H1 (cell line): ENCODE data around the gene CTAGE1. TPM values are rescaled to one million over a fixed set of nuclear protein-coding genes. Genes with fewer than 3 reads are reported as not detected.

Experiments
- CTCF ChIA-PET: fragments of 300-600 bp; sonication (Branson Sonifier 250); formaldehyde crosslinking; loops from one replicate; lab custom pipeline; 2021; ENCODE audit not compliant: partially characterized antibody; lab: Charles Lee
- POLR2A ChIA-PET: fragments of 300-600 bp; sonication (Branson Sonifier 250); formaldehyde crosslinking; loops from one replicate; lab custom pipeline; 2021; ENCODE audit warnings: inconsistent platforms; ENCODE audit not compliant: partially characterized antibody; lab: Charles Lee
- DNase-seq, 2 experiments: peaks; one replicate each; pipeline versions ENCODE4 v3.0.0 to v3.0.0-alpha.2; 2010 to 2022; ENCODE audit warnings: low spot score in 2 of 2, low read depth in 1 of 2, mixed read lengths in 1 of 2
- FAIRE-seq: peaks from 2 replicates; lab custom pipeline; 2011; peaks lifted over from hg19 to GRCh38; lab: Jason Lieb, UNC
- H2AFZ ChIP-seq: 2 replicates; pipeline ENCODE4 v1.8.1; 2012; ENCODE audit warnings: low read length, inconsistent platforms
- H2AK5ac ChIP-seq: 2 replicates; pipeline ENCODE4 v1.6.1; 2013; ENCODE audit warnings: low read depth, low read length
- H2BK120ac ChIP-seq: replicated peaks from 2 replicates; pipeline ENCODE3; 2013; ENCODE audit warnings: low read depth, low read length, inconsistent platforms
- H2BK12ac ChIP-seq: 2 replicates; pipeline ENCODE4 v1.6.1; 2013; ENCODE audit warnings: low read depth, low read length
- H2BK15ac ChIP-seq: 2 replicates; pipeline ENCODE4 v1.6.1; 2013; ENCODE audit warnings: low read length
- H2BK20ac ChIP-seq: 2 replicates; pipeline ENCODE4 v1.6.1; 2013; ENCODE audit warnings: low read length
- H2BK5ac ChIP-seq: 2 replicates; pipeline ENCODE4 v1.6.1; 2013; ENCODE audit warnings: low read depth, low read length
- H3K14ac ChIP-seq: 2 replicates; pipeline ENCODE4 v1.6.1; 2013; ENCODE audit warnings: inconsistent platforms; ENCODE audit not compliant: insufficient read length
- H3K18ac ChIP-seq: 2 replicates; pipeline ENCODE4 v1.6.1; 2013; ENCODE audit warnings: low read length; ENCODE audit errors: extremely low read depth
- H3K23ac ChIP-seq: 2 replicates; pipeline ENCODE4 v1.6.1; 2013; ENCODE audit warnings: inconsistent platforms; ENCODE audit not compliant: insufficient read length
- H3K23me2 ChIP-seq: 2 replicates; pipeline ENCODE4 v1.6.1; 2013; ENCODE audit warnings: low read depth, low read length
- H3K27ac ChIP-seq: 2 replicates; pipeline ENCODE4 v1.6.1; 2011; ENCODE audit warnings: low read depth, low read length, inconsistent platforms
- H3K27me3 ChIP-seq, 4 experiments: replicated peaks in 1 of 4; 1 replicate in 1 of 4; 2 replicates in 3 of 4; pipeline versions ENCODE4 v1.6.1 to v1.8.1; 2011 to 2013; ENCODE audit warnings: low read length in 3 of 4, mild to moderate bottlenecking in 3 of 4, inconsistent platforms in 2 of 4, mixed read lengths in 2 of 4, moderate library complexity in 1 of 4; ENCODE audit not compliant: control insufficient read depth in 3 of 4, insufficient read depth in 3 of 4; ENCODE audit errors: extremely low read depth in 1 of 4
- H3K36me3 ChIP-seq, 4 experiments: 2 replicates each; pipeline versions ENCODE4 v1.6.1 to v1.8.1; 2011 to 2013; ENCODE audit warnings: mild to moderate bottlenecking in 4 of 4, low read length in 3 of 4, moderate library complexity in 2 of 4, control low read depth in 1 of 4, inconsistent platforms in 1 of 4; ENCODE audit not compliant: insufficient read depth in 4 of 4, control insufficient read depth in 2 of 4
- H3K4ac ChIP-seq: replicated peaks from 2 replicates; pipeline ENCODE3; 2013; ENCODE audit warnings: low read length, low read depth, mixed read lengths, inconsistent platforms; ENCODE audit not compliant: insufficient read length
- H3K4me1 ChIP-seq, 4 experiments: replicated peaks in 1 of 4; 1 replicate in 1 of 4; 2 replicates in 3 of 4; pipeline versions ENCODE4 v1.6.1 to v1.8.1; 2011 to 2013; ENCODE audit warnings: low read length in 3 of 4, inconsistent platforms in 2 of 4, mixed read lengths in 1 of 4; ENCODE audit not compliant: insufficient read depth in 4 of 4, control insufficient read depth in 3 of 4
- H3K4me2 ChIP-seq, 2 experiments: 2 replicates each; pipeline versions ENCODE4 v1.6.1 to v1.8.1; 2011 to 2013; ENCODE audit warnings: low read depth in 2 of 2, low read length in 2 of 2, control low read depth in 1 of 2, inconsistent platforms in 1 of 2, mild to moderate bottlenecking in 1 of 2; ENCODE audit not compliant: insufficient read depth in 1 of 2
- H3K4me3 ChIP-seq, 4 experiments: fragments of 200-600, 300-600 bp in 1 of 4; sonication (generic), shearing (Covaris generic), sonication (Bioruptor Twin) in 1 of 4; 2 replicates each; pipeline versions ENCODE4 v1.5.1 to v1.8.1; 2011 to 2016; ENCODE audit warnings: low read length in 4 of 4, low read depth in 3 of 4, control low read depth in 2 of 4, inconsistent platforms in 2 of 4, mild to moderate bottlenecking in 2 of 4, mixed read lengths in 1 of 4, moderate library complexity in 1 of 4; ENCODE audit not compliant: insufficient read depth in 2 of 4; ENCODE audit errors: extremely low read depth in 1 of 4
- H3K56ac ChIP-seq: replicated peaks from 2 replicates; pipeline ENCODE3; 2013; ENCODE audit warnings: low read depth, mild to moderate bottlenecking, mixed read lengths, low read length, inconsistent platforms; ENCODE audit not compliant: insufficient read length
- H3K79me1 ChIP-seq: 2 replicates; pipeline ENCODE4 v1.6.1; 2013; ENCODE audit warnings: low read depth, low read length, control low read depth
- H3K79me2 ChIP-seq, 2 experiments: 2 replicates each; pipeline versions ENCODE4 v1.6.1 to v1.8.1; 2012 to 2013; ENCODE audit warnings: low read length in 2 of 2, mild to moderate bottlenecking in 2 of 2, inconsistent platforms in 1 of 2; ENCODE audit not compliant: insufficient read depth in 2 of 2, control insufficient read depth in 1 of 2
- H3K9ac ChIP-seq, 4 experiments: replicated peaks in 1 of 4; 1 replicate in 1 of 4; 2 replicates in 3 of 4; pipeline versions ENCODE4 v1.6.1 to v1.8.1; 2011 to 2013; ENCODE audit warnings: low read depth in 3 of 4, low read length in 3 of 4, control low read depth in 2 of 4, mild to moderate bottlenecking in 2 of 4, moderate library complexity in 2 of 4, inconsistent platforms in 1 of 4; ENCODE audit errors: extremely low read depth in 1 of 4
- H3K9me3 ChIP-seq, 2 experiments: 2 replicates each; pipeline versions ENCODE4 v1.6.1 to v1.8.1; 2012 to 2013; ENCODE audit warnings: mild to moderate bottlenecking in 2 of 2, moderate library complexity in 2 of 2, control low read depth in 1 of 2, inconsistent platforms in 1 of 2, low read depth in 1 of 2, low read length in 1 of 2, mixed read lengths in 1 of 2; ENCODE audit not compliant: insufficient read depth in 2 of 2
- H4K20me1 ChIP-seq, 2 experiments: replicated peaks in 1 of 2; 2 replicates each; pipeline versions ENCODE3 to v1.8.1; 2011 to 2013; ENCODE audit warnings: inconsistent platforms in 2 of 2, low read length in 2 of 2, mild to moderate bottlenecking in 1 of 2; ENCODE audit not compliant: insufficient read depth in 2 of 2, control insufficient read depth in 1 of 2
- H4K5ac ChIP-seq: 2 replicates; pipeline ENCODE4 v1.6.1; 2013; ENCODE audit warnings: low read length, low read depth, mixed read lengths, inconsistent platforms; ENCODE audit not compliant: insufficient read length
- H4K8ac ChIP-seq: 2 replicates; pipeline ENCODE4 v1.8.0; 2013; ENCODE audit warnings: mild to moderate bottlenecking, moderate library complexity, low read length, inconsistent platforms; ENCODE audit not compliant: insufficient read depth; ENCODE audit errors: extremely low read depth
- H4K91ac ChIP-seq: replicated peaks from 2 replicates; pipeline ENCODE3; 2013; ENCODE audit warnings: low read length, mixed read lengths, inconsistent platforms; ENCODE audit not compliant: insufficient read length
- ASH2L ChIP-seq: fragments of 200-600, 300-600 bp; sonication (generic); IDR thresholded peaks from one replicate; pipeline ENCODE4 v1.7.1; 2017; ENCODE audit warnings: low read length
- CBX8 ChIP-seq: fragments of 300-800, 300-1000 bp; sonication (generic); IDR thresholded peaks from 2 replicates; pipeline ENCODE4 v1.7.1; 2016; ENCODE audit warnings: low read depth, low read length, borderline replicate concordance
- EGR1 ChIP-seq: IDR thresholded peaks from 2 replicates; pipeline ENCODE4 v1.6.1; 2011; ENCODE audit warnings: low read depth, low read length, borderline replicate concordance
- GTF2F1 ChIP-seq: IDR thresholded peaks from 2 replicates; pipeline ENCODE4 v1.6.1; 2012; ENCODE audit warnings: low read depth, low read length, improper control_type of control experiment, borderline replicate concordance
- HDAC6 ChIP-seq: IDR thresholded peaks from one replicate; pipeline ENCODE4 v1.7.1; 2012; ENCODE audit warnings: low read depth, mild to moderate bottlenecking, inconsistent platforms, low read length, moderate library complexity
- POU5F1 ChIP-seq: IDR thresholded peaks from 2 replicates; pipeline ENCODE4 v1.6.1; 2011; ENCODE audit warnings: low read depth, mild to moderate bottlenecking, low read length, moderate library complexity
- RAD21 ChIP-seq, 2 experiments: IDR thresholded peaks in 1 of 2; conservative IDR thresholded peaks in 1 of 2; 2 replicates each; pipeline ENCODE4 v1.6.1; 2011; ENCODE audit warnings: low read depth in 2 of 2, low read length in 2 of 2, improper control_type of control experiment in 1 of 2, inconsistent platforms in 1 of 2, mild to moderate bottlenecking in 1 of 2, moderate library complexity in 1 of 2
- RBBP5 ChIP-seq: IDR thresholded peaks from 2 replicates; pipeline ENCODE4 v1.7.1; 2012; ENCODE audit warnings: low read depth, mild to moderate bottlenecking, inconsistent platforms, low read length, moderate library complexity, borderline replicate concordance
- SAP30 ChIP-seq: fragments of 300-600 bp; sonication (generic); IDR thresholded peaks from 2 replicates; pipeline ENCODE4 v1.7.1; 2012; ENCODE audit warnings: low read length, moderate library complexity, mild to moderate bottlenecking, inconsistent platforms; ENCODE audit not compliant: insufficient read depth, insufficient replicate concordance
- SIX5 ChIP-seq: IDR thresholded peaks from 2 replicates; pipeline ENCODE4 v1.6.1; 2011; ENCODE audit warnings: mild to moderate bottlenecking, low read depth, low read length
- SP1 ChIP-seq: IDR thresholded peaks from 2 replicates; pipeline ENCODE4 v1.6.1; 2011; ENCODE audit warnings: low read depth, low read length
- TAF7 ChIP-seq: optimal IDR thresholded peaks from 2 replicates; pipeline ENCODE3; 2011; ENCODE audit warnings: low read depth, mild to moderate bottlenecking, inconsistent platforms, low read length, moderate library complexity, borderline replicate concordance
- WGBS, 2 experiments: shearing (Covaris generic) in 1 of 2; methylation state at CpG; one replicate each; pipeline versions ENCODE4 v1.1.6 to v1.1.7; 2013 to 2015; ENCODE audit warnings: low lambda C conversion rate in 2 of 2, mixed read lengths in 2 of 2, inconsistent platforms in 1 of 2, low coverage in 1 of 2, missing lambda C conversion rate in 1 of 2; ENCODE audit not compliant: insufficient replicate concordance in 2 of 2, insufficient coverage in 1 of 2, insufficient read length in 1 of 2; ENCODE audit errors: extremely low coverage in 1 of 2, missing lambda C conversion rate in 1 of 2; 5-methylcytosine and 5-hydroxymethylcytosine counted together
- polyA plus RNA-seq, 7 experiments: library from polyadenylated mRNA; depleted of rRNA in 3 of 7; stranded (reverse) in 5 of 7; unstranded in 2 of 7; fragments of >200 nt in 5 of 7; fragments of 200-250 nt in 2 of 7; gene quantifications; 1 replicate in 5 of 7; 2 replicates in 1 of 7; 4 replicates in 1 of 7; pipeline versions ENCODE4 v1.2.1 to v1.2.3, GENCODE V29; 2011 to 2013; ENCODE audit warnings: missing spikeins in 2 of 7, mixed read lengths in 2 of 7
- total RNA-seq: library from RNA; stranded (reverse); fragmentation: NEBNext Ultra II Directional; extraction: Animal tissue kit (Norgen Biotek cat#: 25700); gene quantifications from 2 replicates; pipeline ENCODE4 v1.2.1, GENCODE V29; 2021

The CTAGE1 gene
- total and polyA plus RNA-seq, 2 of the 8 experiments (the other 6 are each of a cell fraction or from before 2014, with no cell fraction given), result not detected

- Histone ChIP-seq H3K9me3 (no peaks in the 10 kb centered on the region), H3K4me2 (no peak overlapping the region), H3K79me2 (no peaks in the 10 kb centered on the region), H4K5ac (no peak overlapping the region), H3K23me2 (no peaks in the 10 kb centered on the region), H4K8ac (no peak overlapping the region), H3K27ac (no peak overlapping the region), H2AK5ac (no peak overlapping the region), H3K56ac (no peak overlapping the region), H2BK120ac (no peak overlapping the region), H4K91ac (no peak overlapping the region), H3K79me1 (no peaks in the 10 kb centered on the region), H4K20me1 (no peaks in the 10 kb centered on the region), H3K36me3 (no peaks in the 10 kb centered on the region), H2BK12ac (no peak overlapping the region), H3K4me1 (no peaks in the 10 kb centered on the region), H2BK20ac (no peak overlapping the region), H3K23ac (no peak overlapping the region), H2BK15ac (no peak overlapping the region), H3K4me3 (no peak overlapping the region), H3K9ac (no peak overlapping the region), H3K27me3 (peaks cover 0 to 1% (median 0%) of the 10 kb centered on the region in 4 experiments; a peak in 1 of 7 replicates), H3K4ac (no peak overlapping the region), H2AFZ (no peak overlapping the region), H3K14ac (no peak overlapping the region), H2BK5ac (no peak overlapping the region), H3K18ac (no peak overlapping the region)
- 71% methylated on average over 5 of the region's 5 CpGs; no CpG with 5 or more reads in 1 of the 2 experiments for WGBS, 2 experiments
- TF ChIP-seq HDAC6, result no peak
- no peak for TF ChIP-seq GTF2F1
- no peak for TF ChIP-seq ASH2L
- TF ChIP-seq SAP30, result no peak
- no peak for TF ChIP-seq EGR1
- no peak for TF ChIP-seq TAF7
- TF ChIP-seq CBX8, result no peak
- TF ChIP-seq SP1, result no peak
- no peak for TF ChIP-seq POU5F1
- no peak for TF ChIP-seq RBBP5
- no peak for TF ChIP-seq SIX5
- TF ChIP-seq RAD21 (IDR thresholded peaks at IDR 0.05 in 1 of 2, conservative IDR thresholded peaks at IDR 0.05 in 1 of 2; ENCODE audit: low read depth in 2 of 2, low read length in 2 of 2), result no peak
- no peak for DNase-seq
- ChIA-PET POLR2A (no interaction called here), CTCF (interaction anchor here (2.9 kb wide), 1 partner anchor 12 kb away, joined by 10 read pairs; no protein-coding TSS in a partner anchor)
- no peak for FAIRE-seq
Observed at GRCh38 chr18:22434973-22435608, 17.4 kb upstream of the CTAGE1 start.
